HepG2 (cell line): ENCODE data around the gene ALG14. TPM values are rescaled to one million over a fixed set of nuclear protein-coding genes. Genes with fewer than 3 reads are reported as not detected.

Experiments used
- ATAC-seq: fragments of 200-7000 bp; cut with Tn5 transposase; 3 replicates; pipeline ENCODE4 v1.9.1; 2020; ENCODE audit warnings: mild to moderate bottlenecking, moderate library complexity
- BruUV-seq: library from RNA; stranded (reverse); fragments of 400-500 nt; replicated peaks from 2 replicates; lab custom pipeline; 2021; lab: Mats Ljungman, UMichigan
- CTCF ChIA-PET: fragments of 300-600 bp; formaldehyde crosslinking; extraction: SDS; loops from one replicate; lab custom pipeline; 2021; ENCODE audit warnings: low total read pairs, inconsistent platforms, low intra/inter-chr PET ratio; lab: Yijun Ruan, JAX
- POLR2A ChIA-PET: fragments of 350-600 bp; sonication (Branson Sonifier 250); formaldehyde crosslinking; loops from one replicate; lab custom pipeline; 2020; ENCODE audit warnings: antibody characterized with exemption, inconsistent platforms; lab: Yijun Ruan, JAX
- DNase-seq: peaks from one replicate; pipeline ENCODE4 v3.0.0-alpha.2; 2015; ENCODE audit warnings: low spot score
- FAIRE-seq: peaks from 3 replicates; lab custom pipeline; 2011; peaks lifted over from hg19 to GRCh38; lab: Jason Lieb, UNC
- H2AFZ ChIP-seq: one replicate; pipeline ENCODE4 v1.6.1; 2011; ENCODE audit warnings: low read length, inconsistent platforms
- H3K27ac ChIP-seq: fragments of 300-600 bp; 3 replicates; pipeline ENCODE4 v1.8.0; 2011; ENCODE audit warnings: mixed run types, mild to moderate bottlenecking, mixed read lengths, low read length, inconsistent platforms; ENCODE audit not compliant: insufficient read depth; ENCODE audit errors: extremely low read length
- H3K27me3 ChIP-seq, 2 experiments: fragments of 200-600 bp in 1 of 2; 2 replicates in 1 of 2; 3 replicates in 1 of 2; pipeline versions ENCODE4 v1.6.0 to v1.8.0; 2011; ENCODE audit warnings: low read length in 2 of 2, mild to moderate bottlenecking in 2 of 2, moderate library complexity in 2 of 2, inconsistent platforms in 1 of 2; ENCODE audit not compliant: insufficient read depth in 2 of 2, control insufficient read depth in 1 of 2
- H3K36me3 ChIP-seq, 2 experiments: fragments of 200-600 bp in 1 of 2; replicated peaks in 1 of 2; 2 replicates in 1 of 2; 3 replicates in 1 of 2; pipeline versions ENCODE4 v1.5.1 to v1.8.0; 2011; ENCODE audit warnings: low read length in 2 of 2, inconsistent platforms in 1 of 2; ENCODE audit not compliant: insufficient read depth in 2 of 2, control insufficient read depth in 1 of 2
- H3K4me1 ChIP-seq: 2 replicates; pipeline ENCODE4 v1.5.1; 2012; ENCODE audit warnings: low read length, inconsistent platforms; ENCODE audit not compliant: insufficient read depth
- H3K4me2 ChIP-seq: 2 replicates; pipeline ENCODE4 v1.6.0; 2011; ENCODE audit warnings: low read depth, low read length, inconsistent platforms
- H3K4me3 ChIP-seq, 3 experiments: fragments of 200-600 bp in 1 of 3; sonication (generic), shearing (Covaris generic) in 1 of 3; replicated peaks in 1 of 3; 2 replicates each; pipeline ENCODE4 v1.5.1; 2011 to 2016; ENCODE audit warnings: low read length in 3 of 3, inconsistent platforms in 2 of 3, low read depth in 2 of 3, mild to moderate bottlenecking in 2 of 3, control low read depth in 1 of 3, mixed read lengths in 1 of 3; ENCODE audit not compliant: insufficient read depth in 1 of 3
- H3K79me2 ChIP-seq: one replicate; pipeline ENCODE4 v1.6.1; 2011; ENCODE audit warnings: low read length, inconsistent platforms; ENCODE audit not compliant: insufficient read depth
- H3K9ac ChIP-seq: 2 replicates; pipeline ENCODE4 v1.6.0; 2011; ENCODE audit warnings: mild to moderate bottlenecking, low read depth, low read length, inconsistent platforms; ENCODE audit not compliant: insufficient read depth
- H3K9me3 ChIP-seq: 2 replicates; pipeline ENCODE4 v1.5.1; 2012; ENCODE audit warnings: mild to moderate bottlenecking, low read length
- H4K20me1 ChIP-seq: 2 replicates; pipeline ENCODE4 v1.6.0; 2011; ENCODE audit warnings: inconsistent platforms, mild to moderate bottlenecking, low read length, moderate library complexity; ENCODE audit not compliant: insufficient read depth
- DNMT1 ChIP-seq: sonication (generic); formaldehyde crosslinking; IDR thresholded peaks from 2 replicates; pipeline ENCODE4 v1.5.1; 2020; ENCODE audit warnings: mild to moderate bottlenecking, missing genetic modification reagents
- DNMT3B ChIP-seq: conservative IDR thresholded peaks from 2 replicates; pipeline ENCODE4 v1.6.1; 2016; ENCODE audit warnings: missing biosample characterization, control low read depth
- EED ChIP-seq: sonication (generic); formaldehyde crosslinking; IDR thresholded peaks from 2 replicates; pipeline ENCODE4 v1.5.0; 2020; ENCODE audit warnings: mild to moderate bottlenecking, missing genetic modification reagents
- MAFF ChIP-seq: IDR thresholded peaks from 2 replicates; pipeline ENCODE4 v1.6.1; 2011; ENCODE audit warnings: low read depth, low read length, improper control_type of control experiment
- MAFG ChIP-seq: sonication (generic); formaldehyde crosslinking; IDR thresholded peaks from 2 replicates; pipeline ENCODE4 v1.5.1; 2020; ENCODE audit warnings: mild to moderate bottlenecking, missing genetic modification reagents
- NAIF1 ChIP-seq: sonication (generic); formaldehyde crosslinking; IDR thresholded peaks from 2 replicates; pipeline ENCODE4 v1.5.0; 2020; ENCODE audit warnings: mild to moderate bottlenecking, missing genetic modification reagents, borderline replicate concordance
- RAD21 ChIP-seq: fragments of 450-650 bp; formaldehyde crosslinking; IDR thresholded peaks from 2 replicates; pipeline ENCODE4 v1.5.0; 2020; ENCODE audit warnings: mild to moderate bottlenecking
- SETDB1 ChIP-seq: sonication (generic); formaldehyde crosslinking; IDR thresholded peaks from 2 replicates; pipeline ENCODE4 v1.5.1; 2020; ENCODE audit warnings: missing genetic modification reagents, mild to moderate bottlenecking, borderline replicate concordance
- SMAD9 ChIP-seq: sonication (generic); formaldehyde crosslinking; IDR thresholded peaks from 2 replicates; pipeline ENCODE4 v1.5.1; 2020; ENCODE audit warnings: mild to moderate bottlenecking, missing genetic modification reagents
- SMARCE1 ChIP-seq: fragments of 450-650 bp; IDR thresholded peaks from 2 replicates; pipeline ENCODE4 v1.6.1; 2017; ENCODE audit warnings: borderline replicate concordance
- SOX6 ChIP-seq, 2 experiments: fragments of 450-650 bp in 1 of 2; sonication (generic) in 1 of 2; formaldehyde crosslinking in 1 of 2; IDR thresholded peaks; 2 replicates each; pipeline versions ENCODE4 v1.4.0 to v1.6.1; 2017 to 2020; ENCODE audit warnings: antibody characterized with exemption in 1 of 2, mild to moderate bottlenecking in 1 of 2, missing genetic modification reagents in 1 of 2
- YEATS4 ChIP-seq: sonication (generic); formaldehyde crosslinking; IDR thresholded peaks from 2 replicates; pipeline ENCODE4 v1.4.0; 2020; ENCODE audit warnings: missing genetic modification reagents, borderline replicate concordance
- ZBTB8A ChIP-seq: sonication (generic); formaldehyde crosslinking; IDR thresholded peaks from 2 replicates; pipeline ENCODE4 v1.4.0; 2020; ENCODE audit warnings: mild to moderate bottlenecking, low read depth, missing genetic modification reagents, borderline replicate concordance
- WGBS: methylation state at CpG from one replicate; pipeline ENCODE4 v1.1.6; 2017; ENCODE audit warnings: low lambda C conversion rate; 5-methylcytosine and 5-hydroxymethylcytosine counted together
- in situ Hi-C: cut with HindIII; loops from 2 replicates; pipeline ENCODE4 v1.10.0; 2017; ENCODE audit warnings: low pct_unique_long_range_greater_than_20kb; ENCODE audit not compliant: extremely low pct_ligation_motif_present
- intact Hi-C: fragments of 100-400 bp; cut with micrococcal nuclease; formaldehyde crosslinking; loops from one replicate; pipeline ENCODE4 v1.10.0; 2022; ENCODE audit not compliant: unreplicated experiment
- polyA plus RNA-seq, 8 experiments: library from polyadenylated mRNA; depleted of rRNA in 3 of 8; stranded (reverse) in 7 of 8; unstranded in 1 of 8; fragments of >200 nt; fragmentation: Illumina TruSeq in 4 of 8; extraction: Trizol in 4 of 8; gene quantifications; 2 replicates each; pipeline versions ENCODE4 v1.2.1 to v1.2.3, GENCODE V29; 2011 to 2016; ENCODE audit warnings: low read depth in 4 of 8, missing spikeins in 1 of 8, mixed read lengths in 1 of 8; ENCODE audit not compliant: insufficient read depth in 1 of 8
- total RNA-seq, 5 experiments: library from RNA; depleted of rRNA; stranded (reverse); fragments of >200 nt; fragmentation: Illumina TruSeq; extraction: Trizol; gene quantifications; 2 replicates each; pipeline ENCODE4 v1.2.3, GENCODE V29; 2016; ENCODE audit warnings: low read depth in 1 of 5
- TF ChIP-seq, protein P1 (sequence below): sonication (generic); formaldehyde crosslinking; IDR thresholded peaks from 2 replicates; pipeline ENCODE4 v1.5.1; 2020; ENCODE audit warnings: mild to moderate bottlenecking, missing genetic modification reagents, moderate library complexity
- TF ChIP-seq, protein P2 (sequence below): sonication (generic); formaldehyde crosslinking; IDR thresholded peaks from 2 replicates; pipeline ENCODE4 v1.4.0; 2020; ENCODE audit warnings: mild to moderate bottlenecking, low read depth, missing genetic modification reagents
- TF ChIP-seq, protein P3 (sequence below): sonication (generic); formaldehyde crosslinking; IDR thresholded peaks from 2 replicates; pipeline ENCODE4 v1.4.0; 2020; ENCODE audit warnings: mild to moderate bottlenecking, missing genetic modification reagents
- TF ChIP-seq, protein P4 (sequence below): sonication (generic); formaldehyde crosslinking; IDR thresholded peaks from 2 replicates; pipeline ENCODE4 v1.8.0; 2022; ENCODE audit warnings: missing genetic modification reagents, mild to moderate bottlenecking, moderate library complexity, borderline replicate concordance

The ALG14 gene
- total and polyA plus RNA-seq, 2 of the 13 experiments (the other 11 are each of a cell fraction or from before 2014, with no cell fraction given), result 4.5 to 12.7 TPM

DNA sequence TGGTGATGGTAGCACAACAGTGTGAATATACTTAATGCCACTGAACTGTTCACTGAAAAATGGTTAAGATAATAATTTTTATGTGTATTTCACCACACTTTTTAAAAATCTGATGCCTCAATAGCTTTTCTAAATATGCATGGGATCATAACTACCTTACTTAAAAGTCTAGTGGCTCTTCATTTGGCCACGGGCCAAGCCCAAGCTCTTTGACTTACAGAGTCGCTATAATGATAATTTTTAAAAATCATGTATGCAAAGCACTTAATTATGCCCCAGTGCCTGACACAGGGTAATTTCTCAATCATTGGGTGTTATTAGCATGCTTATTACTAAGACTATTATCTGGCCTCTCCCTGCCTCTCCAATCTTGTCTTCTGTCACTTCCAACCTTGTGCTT lies 138.2 kb downstream of the ALG14 start:
- H3K4me3 ChIP-seq, result no peak overlapping the region
- 98% methylated on average over 2 of the region's 2 CpGs for WGBS
- in situ Hi-C loops (no loop called here), intact Hi-C loops (no loop called here)
- DNase-seq (no peak), ATAC-seq (no peak), FAIRE-seq (no peak)
- BruUV-seq, result no TSS peak
- peaks cover 0 to 6% of the 10 kb centered on the region in 2 experiments; a peak in 1 of 5 replicates for H3K36me3 ChIP-seq
- peaks cover 18% of the 10 kb centered on the region for H3K79me2 ChIP-seq
- H2AFZ ChIP-seq, result no peak overlapping the region
- POLR2A ChIA-PET, result no interaction called here
- no peak overlapping the region for H3K9ac ChIP-seq
- peaks cover 29% of the 10 kb centered on the region for H3K4me1 ChIP-seq
- H3K27ac ChIP-seq, result no peak overlapping the region
- no peaks in the 10 kb centered on the region for H3K27me3 ChIP-seq
- no peaks in the 10 kb centered on the region for H3K9me3 ChIP-seq
- H3K4me2 ChIP-seq, result no peak overlapping the region
- H4K20me1 ChIP-seq, result no peaks in the 10 kb centered on the region
- CTCF ChIA-PET, result no interaction called here
- TF ChIP-seq, protein P1, sequence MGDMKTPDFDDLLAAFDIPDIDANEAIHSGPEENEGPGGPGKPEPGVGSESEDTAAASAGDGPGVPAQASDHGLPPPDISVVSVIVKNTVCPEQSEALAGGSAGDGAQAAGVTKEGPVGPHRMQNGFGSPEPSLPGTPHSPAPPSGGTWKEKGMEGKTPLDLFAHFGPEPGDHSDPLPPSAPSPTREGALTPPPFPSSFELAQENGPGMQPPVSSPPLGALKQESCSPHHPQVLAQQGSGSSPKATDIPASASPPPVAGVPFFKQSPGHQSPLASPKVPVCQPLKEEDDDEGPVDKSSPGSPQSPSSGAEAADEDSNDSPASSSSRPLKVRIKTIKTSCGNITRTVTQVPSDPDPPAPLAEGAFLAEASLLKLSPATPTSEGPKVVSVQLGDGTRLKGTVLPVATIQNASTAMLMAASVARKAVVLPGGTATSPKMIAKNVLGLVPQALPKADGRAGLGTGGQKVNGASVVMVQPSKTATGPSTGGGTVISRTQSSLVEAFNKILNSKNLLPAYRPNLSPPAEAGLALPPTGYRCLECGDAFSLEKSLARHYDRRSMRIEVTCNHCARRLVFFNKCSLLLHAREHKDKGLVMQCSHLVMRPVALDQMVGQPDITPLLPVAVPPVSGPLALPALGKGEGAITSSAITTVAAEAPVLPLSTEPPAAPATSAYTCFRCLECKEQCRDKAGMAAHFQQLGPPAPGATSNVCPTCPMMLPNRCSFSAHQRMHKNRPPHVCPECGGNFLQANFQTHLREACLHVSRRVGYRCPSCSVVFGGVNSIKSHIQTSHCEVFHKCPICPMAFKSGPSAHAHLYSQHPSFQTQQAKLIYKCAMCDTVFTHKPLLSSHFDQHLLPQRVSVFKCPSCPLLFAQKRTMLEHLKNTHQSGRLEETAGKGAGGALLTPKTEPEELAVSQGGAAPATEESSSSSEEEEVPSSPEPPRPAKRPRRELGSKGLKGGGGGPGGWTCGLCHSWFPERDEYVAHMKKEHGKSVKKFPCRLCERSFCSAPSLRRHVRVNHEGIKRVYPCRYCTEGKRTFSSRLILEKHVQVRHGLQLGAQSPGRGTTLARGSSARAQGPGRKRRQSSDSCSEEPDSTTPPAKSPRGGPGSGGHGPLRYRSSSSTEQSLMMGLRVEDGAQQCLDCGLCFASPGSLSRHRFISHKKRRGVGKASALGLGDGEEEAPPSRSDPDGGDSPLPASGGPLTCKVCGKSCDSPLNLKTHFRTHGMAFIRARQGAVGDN (CRISPR knock-in tag), result no peak
- TF ChIP-seq EED (no peak), DNMT3B (CRISPR knock-in tag) (no peak), MAFF (no peak), ZBTB8A (CRISPR knock-in tag) (no peak), MAFG (CRISPR knock-in tag) (no peak), YEATS4 (CRISPR knock-in tag) (no peak), SMAD9 (no peak), SOX6 (IDR thresholded peaks at IDR 0.05) (no peak), SOX6 (CRISPR knock-in tag; IDR thresholded peaks at IDR 0.05) (no peak), NAIF1 (CRISPR knock-in tag) (no peak), RAD21 (CRISPR knock-in tag) (no peak), SMARCE1 (no peak), SETDB1 (CRISPR knock-in tag) (no peak), DNMT1 (no peak)
- TF ChIP-seq, protein P2, sequence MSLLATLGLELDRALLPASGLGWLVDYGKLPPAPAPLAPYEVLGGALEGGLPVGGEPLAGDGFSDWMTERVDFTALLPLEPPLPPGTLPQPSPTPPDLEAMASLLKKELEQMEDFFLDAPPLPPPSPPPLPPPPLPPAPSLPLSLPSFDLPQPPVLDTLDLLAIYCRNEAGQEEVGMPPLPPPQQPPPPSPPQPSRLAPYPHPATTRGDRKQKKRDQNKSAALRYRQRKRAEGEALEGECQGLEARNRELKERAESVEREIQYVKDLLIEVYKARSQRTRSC, result no peak
- TF ChIP-seq, protein P3, sequence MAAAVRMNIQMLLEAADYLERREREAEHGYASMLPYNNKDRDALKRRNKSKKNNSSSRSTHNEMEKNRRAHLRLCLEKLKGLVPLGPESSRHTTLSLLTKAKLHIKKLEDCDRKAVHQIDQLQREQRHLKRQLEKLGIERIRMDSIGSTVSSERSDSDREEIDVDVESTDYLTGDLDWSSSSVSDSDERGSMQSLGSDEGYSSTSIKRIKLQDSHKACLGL (CRISPR knock-in tag), result no peak
- TF ChIP-seq, protein P4, sequence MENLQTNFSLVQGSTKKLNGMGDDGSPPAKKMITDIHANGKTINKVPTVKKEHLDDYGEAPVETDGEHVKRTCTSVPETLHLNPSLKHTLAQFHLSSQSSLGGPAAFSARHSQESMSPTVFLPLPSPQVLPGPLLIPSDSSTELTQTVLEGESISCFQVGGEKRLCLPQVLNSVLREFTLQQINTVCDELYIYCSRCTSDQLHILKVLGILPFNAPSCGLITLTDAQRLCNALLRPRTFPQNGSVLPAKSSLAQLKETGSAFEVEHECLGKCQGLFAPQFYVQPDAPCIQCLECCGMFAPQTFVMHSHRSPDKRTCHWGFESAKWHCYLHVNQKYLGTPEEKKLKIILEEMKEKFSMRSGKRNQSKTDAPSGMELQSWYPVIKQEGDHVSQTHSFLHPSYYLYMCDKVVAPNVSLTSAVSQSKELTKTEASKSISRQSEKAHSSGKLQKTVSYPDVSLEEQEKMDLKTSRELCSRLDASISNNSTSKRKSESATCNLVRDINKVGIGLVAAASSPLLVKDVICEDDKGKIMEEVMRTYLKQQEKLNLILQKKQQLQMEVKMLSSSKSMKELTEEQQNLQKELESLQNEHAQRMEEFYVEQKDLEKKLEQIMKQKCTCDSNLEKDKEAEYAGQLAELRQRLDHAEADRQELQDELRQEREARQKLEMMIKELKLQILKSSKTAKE (CRISPR knock-in tag), result no peak
